Liver (tissue), 9 donors: ENCODE results near the gene RAB3C. TPM values are rescaled to one million over a fixed set of nuclear protein-coding genes. Genes with fewer than 3 reads are reported as not detected.

ENCODE experiments used
- DNase-seq: peaks from one replicate; pipeline ENCODE4 v3.0.0-alpha.2; 2017; ENCODE audit warnings: low spot score
- H3K27ac ChIP-seq, 2 donors: one replicate each; pipeline ENCODE4 v1.7.0; 2013; ENCODE audit warnings: inconsistent platforms in 2 of 2, low read length in 2 of 2, control low read depth in 1 of 2, low read depth in 1 of 2, mild to moderate bottlenecking in 1 of 2
- H3K27me3 ChIP-seq, 4 donors: one replicate each; pipeline versions ENCODE4 v1.6.1 to v1.7.0; 2013; ENCODE audit warnings: low read length in 3 of 4, inconsistent platforms in 1 of 4, mild to moderate bottlenecking in 1 of 4, moderate library complexity in 1 of 4; ENCODE audit not compliant: control insufficient read depth in 4 of 4, insufficient read depth in 4 of 4
- H3K36me3 ChIP-seq, 4 donors: one replicate each; pipeline versions ENCODE4 v1.6.1 to v1.7.0; 2013; ENCODE audit warnings: low read length in 3 of 4, mild to moderate bottlenecking in 3 of 4, low read depth in 1 of 4, moderate library complexity in 1 of 4; ENCODE audit not compliant: control insufficient read depth in 4 of 4, insufficient read depth in 3 of 4
- H3K4me1 ChIP-seq, 4 donors: one replicate each; pipeline versions ENCODE4 v1.6.1 to v1.7.0; 2013; ENCODE audit warnings: low read length in 3 of 4, mild to moderate bottlenecking in 3 of 4, moderate library complexity in 1 of 4; ENCODE audit not compliant: control insufficient read depth in 4 of 4, insufficient read depth in 4 of 4
- H3K4me3 ChIP-seq, 3 donors: one replicate each; pipeline versions ENCODE4 v1.6.1 to v1.7.0; 2013; ENCODE audit warnings: low read length in 3 of 3, control low read depth in 1 of 3, low read depth in 1 of 3, mild to moderate bottlenecking in 1 of 3
- H3K9ac ChIP-seq, 2 donors: one replicate each; pipeline ENCODE4 v1.7.0; 2013; ENCODE audit warnings: low read length in 2 of 2, mild to moderate bottlenecking in 2 of 2, moderate library complexity in 2 of 2, control low read depth in 1 of 2, low read depth in 1 of 2
- H3K9me3 ChIP-seq, 4 donors: one replicate each; pipeline versions ENCODE4 v1.6.1 to v1.7.0; 2013; ENCODE audit warnings: low read length in 3 of 4; ENCODE audit not compliant: control insufficient read depth in 4 of 4
- ATF3 ChIP-seq: IDR thresholded peaks from 2 replicates; pipeline ENCODE4 v1.6.1; 2016; ENCODE audit warnings: antibody characterized with exemption
- CTCF ChIP-seq: fragments of 150-350 bp; IDR thresholded peaks from 2 replicates; pipeline ENCODE4 v1.5.1; 2017; ENCODE audit warnings: improper control_type of control experiment, low read depth, low read length; ENCODE audit not compliant: missing input control
- EGR1 ChIP-seq, 2 donors: IDR thresholded peaks; 2 replicates each; pipeline ENCODE4 v1.6.1; 2016 to 2018; ENCODE audit warnings: antibody characterized with exemption in 2 of 2, low read depth in 2 of 2
- FOXA1 ChIP-seq: IDR thresholded peaks from 2 replicates; pipeline ENCODE4 v1.6.1; 2016; ENCODE audit warnings: antibody characterized with exemption
- FOXA2 ChIP-seq: IDR thresholded peaks from 2 replicates; pipeline ENCODE4 v1.6.1; 2016; ENCODE audit warnings: antibody characterized with exemption
- GABPA ChIP-seq, 2 donors: IDR thresholded peaks in 1 of 2; conservative IDR thresholded peaks in 1 of 2; 2 replicates each; pipeline ENCODE4 v1.6.1; 2016; ENCODE audit warnings: antibody characterized with exemption in 2 of 2, mild to moderate bottlenecking in 1 of 2, moderate library complexity in 1 of 2
- HNF4A ChIP-seq, 2 donors: conservative IDR thresholded peaks; 2 replicates each; pipeline ENCODE4 v1.6.1; 2016; ENCODE audit warnings: antibody characterized with exemption in 2 of 2, mild to moderate bottlenecking in 2 of 2
- HNF4G ChIP-seq: IDR thresholded peaks from 2 replicates; pipeline ENCODE4 v1.6.1; 2016; ENCODE audit warnings: antibody characterized with exemption
- JUND ChIP-seq, 2 donors: IDR thresholded peaks; 2 replicates each; pipeline ENCODE4 v1.6.1; 2016; ENCODE audit warnings: antibody characterized with exemption in 2 of 2
- MAX ChIP-seq: IDR thresholded peaks from 2 replicates; pipeline ENCODE4 v1.6.1; 2016; ENCODE audit warnings: antibody characterized with exemption
- NR2F2 ChIP-seq: IDR thresholded peaks from 2 replicates; pipeline ENCODE4 v1.6.1; 2016; ENCODE audit warnings: antibody characterized with exemption
- RAD21 ChIP-seq, 2 donors: IDR thresholded peaks; 2 replicates each; pipeline ENCODE4 v1.6.1; 2016; ENCODE audit warnings: antibody characterized with exemption in 2 of 2, mild to moderate bottlenecking in 2 of 2
- RXRA ChIP-seq, 2 donors: IDR thresholded peaks; 2 replicates each; pipeline ENCODE4 v1.6.1; 2017 to 2018; ENCODE audit warnings: antibody characterized with exemption in 2 of 2, mild to moderate bottlenecking in 1 of 2
- SP1 ChIP-seq: IDR thresholded peaks from 2 replicates; pipeline ENCODE4 v1.6.1; 2018; ENCODE audit warnings: antibody characterized with exemption, mild to moderate bottlenecking
- TAF1 ChIP-seq: conservative IDR thresholded peaks from 2 replicates; pipeline ENCODE4 v1.6.1; 2016; ENCODE audit warnings: antibody characterized with exemption, mild to moderate bottlenecking
- YY1 ChIP-seq: IDR thresholded peaks from 2 replicates; pipeline ENCODE4 v1.6.1; 2016; ENCODE audit warnings: antibody characterized with exemption, mild to moderate bottlenecking
- ZBTB33 ChIP-seq: IDR thresholded peaks from 2 replicates; pipeline ENCODE4 v1.6.1; 2016; ENCODE audit warnings: antibody characterized with exemption
- WGBS: extraction: QIAGEN DNeasy Blood & Tissue Kit; methylation state at CpG from one replicate; pipeline ENCODE4 v1.1.7; 2013; 5-methylcytosine and 5-hydroxymethylcytosine counted together
- polyA plus RNA-seq, 2 donors: library from polyadenylated mRNA; stranded (reverse) in 1 of 2; unstranded in 1 of 2; fragments of 200-250 nt in 1 of 2; fragments of >200 nt in 1 of 2; fragmentation: Nextera tagmentation in 1 of 2; extraction: Ambion mirVana in 1 of 2; gene quantifications; one replicate each; pipeline versions ENCODE4 v1.2.1 to v1.2.3, GENCODE V29; 2013 to 2015
- total RNA-seq, 2 donors: library from RNA; depleted of rRNA; stranded (reverse); fragments of >200 nt; gene quantifications; one replicate each; pipeline ENCODE4 v1.2.3, GENCODE V29; 2014
- donor health status: healthy.
- donor health status: healthy.
- donor health status: healthy.
- donor health status: healthy.
- donor health status: healthy.

Gene RAB3C
- total and polyA plus RNA-seq, 4 donors = 0.72 to 4.6 (median 1.3) TPM

GRCh38 chr5:58813855-58814254 is 231.0 kb downstream of the RAB3C start:
- Histone ChIP-seq H3K27ac (no peak overlapping the region), H3K9ac (no peak overlapping the region), H3K4me3 (no peak overlapping the region), H3K4me1 (no peaks in the 10 kb centered on the region), H3K36me3 (no peaks in the 10 kb centered on the region), H3K27me3 (no peaks in the 10 kb centered on the region), H3K9me3 (no peaks in the 10 kb centered on the region)
- no peak for DNase-seq
- TF ChIP-seq SP1 = no peak
- TF ChIP-seq ZBTB33 = no peak
- TF ChIP-seq CTCF = no peak
- TF ChIP-seq MAX = no peak
- no peak for TF ChIP-seq HNF4G
- TF ChIP-seq TAF1 = no peak
- TF ChIP-seq EGR1 (IDR thresholded peaks at IDR 0.05; ENCODE audit: low read depth in 2 of 2) = no peak
- TF ChIP-seq ATF3 = no peak
- TF ChIP-seq RXRA (IDR thresholded peaks at IDR 0.05) = no peak
- no peak for TF ChIP-seq FOXA1
- no peak for TF ChIP-seq JUND (IDR thresholded peaks at IDR 0.05)
- no peak for TF ChIP-seq NR2F2
- TF ChIP-seq HNF4A (conservative IDR thresholded peaks at IDR 0.05) = no peak
- no peak for TF ChIP-seq GABPA (IDR thresholded peaks at IDR 0.05 in 1 of 2, conservative IDR thresholded peaks at IDR 0.05 in 1 of 2)
- TF ChIP-seq YY1 = no peak
- TF ChIP-seq FOXA2 = no peak
- no peak for TF ChIP-seq RAD21 (IDR thresholded peaks at IDR 0.05)
- WGBS = 91% methylated on average over 3 of the region's 3 CpGs

GRCh38 chr5:58816181-58816731 is 233.4 kb downstream of the RAB3C start:
- H3K9me3 ChIP-seq = no peaks in the 10 kb centered on the region
- H3K27ac ChIP-seq = no peak overlapping the region
- H3K27me3 ChIP-seq = no peaks in the 10 kb centered on the region
- H3K4me3 ChIP-seq = no peak overlapping the region
- H3K36me3 ChIP-seq = no peaks in the 10 kb centered on the region
- DNase-seq = no peak
- no peak overlapping the region for H3K9ac ChIP-seq
- WGBS = 73% methylated on average over 4 of the region's 4 CpGs
- no peaks in the 10 kb centered on the region for H3K4me1 ChIP-seq
- TF ChIP-seq CTCF (no peak), JUND (IDR thresholded peaks at IDR 0.05) (no peak)
